ENCODE data around the gene APOA4.

The APOA4 gene

DNA sequence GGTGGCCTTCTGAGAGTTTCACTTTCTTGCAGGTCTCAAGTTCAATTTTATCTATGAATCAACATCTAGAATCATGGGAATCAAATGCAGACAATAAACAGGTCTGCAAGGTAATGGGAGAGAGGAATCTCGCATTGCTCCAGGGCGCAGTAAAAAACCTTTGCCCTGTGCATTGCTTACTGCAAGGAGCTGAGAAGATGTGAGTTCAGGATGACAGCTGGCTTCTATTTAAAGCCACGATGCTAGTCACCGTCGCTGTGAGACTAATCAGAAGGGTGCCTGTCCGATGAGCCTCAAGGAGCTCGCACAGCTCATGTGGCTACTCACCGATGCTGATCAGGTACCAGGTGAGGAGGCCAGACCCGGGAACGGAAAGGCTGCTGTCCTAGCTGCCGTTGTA lies 44.5 kb upstream of the APOA4 start:
- POLR2A ChIA-PET: interaction anchor here (0.6 kb wide), 1 partner anchor 429 kb away, joined by 5 read pairs; no protein-coding TSS in a partner anchor
- Histone ChIP-seq H3K9me3 (ENCODE audit: control insufficient read depth, insufficient read depth, low read depth, low read length) (no peaks in the 10 kb centered on the region), H3K4me1 (ENCODE audit: control insufficient read depth, insufficient read depth, low read length) (no peaks in the 10 kb centered on the region), H3K4me3 (ENCODE audit: low read depth, low read length) (no peak overlapping the region), H3K27ac (ENCODE audit: extremely low read depth, low read depth, low read length) (no peak overlapping the region), H3K36me3 (ENCODE audit: control insufficient read depth in 2 of 2, insufficient read depth in 1 of 2, low read length in 2 of 2) (peaks cover 0 to 95% of the 10 kb centered on the region in 2 experiments; a peak in 2 of 3 replicates)
- TF ChIP-seq ZNF530 (tag by site-specific recombination; IDR thresholded peaks at IDR 0.05; ENCODE audit: low read depth) (no peak), KLF9 (tag by site-specific recombination; IDR thresholded peaks at IDR 0.05; ENCODE audit: low read depth) (no peak), ZBTB7A (tag by site-specific recombination; IDR thresholded peaks at IDR 0.05; ENCODE audit: low read depth) (no peak), BCL11B (tag by site-specific recombination; IDR thresholded peaks at IDR 0.05; ENCODE audit: low read depth) (no peak), ZFP41 (tag by site-specific recombination; IDR thresholded peaks at IDR 0.05; ENCODE audit: borderline replicate concordance) (no peak), ZNF266 (tag by site-specific recombination; IDR thresholded peaks at IDR 0.05; ENCODE audit: low read depth) (no peak), ZNF747 (tag by site-specific recombination; IDR thresholded peaks at IDR 0.05) (no peak), ZNF23 (tag by site-specific recombination; IDR thresholded peaks at IDR 0.05; ENCODE audit: borderline replicate concordance) (no peak), ZNF548 (tag by site-specific recombination; IDR thresholded peaks at IDR 0.05) (no peak), ZNF624 (tag by site-specific recombination; IDR thresholded peaks at IDR 0.05) (no peak), SP7 (tag by site-specific recombination; IDR thresholded peaks at IDR 0.05) (no peak), GLIS2 (tag by site-specific recombination; IDR thresholded peaks at IDR 0.05) (no peak), ZNF132 (tag by site-specific recombination; IDR thresholded peaks at IDR 0.05; ENCODE audit: borderline replicate concordance) (no peak), ZNF114 (tag by site-specific recombination; IDR thresholded peaks at IDR 0.05) (no peak), ZNF221 (tag by site-specific recombination; IDR thresholded peaks at IDR 0.05; ENCODE audit: borderline replicate concordance) (no peak), ZNF175 (tag by site-specific recombination; IDR thresholded peaks at IDR 0.05) (no peak)
- TF ChIP-seq, protein P1, sequence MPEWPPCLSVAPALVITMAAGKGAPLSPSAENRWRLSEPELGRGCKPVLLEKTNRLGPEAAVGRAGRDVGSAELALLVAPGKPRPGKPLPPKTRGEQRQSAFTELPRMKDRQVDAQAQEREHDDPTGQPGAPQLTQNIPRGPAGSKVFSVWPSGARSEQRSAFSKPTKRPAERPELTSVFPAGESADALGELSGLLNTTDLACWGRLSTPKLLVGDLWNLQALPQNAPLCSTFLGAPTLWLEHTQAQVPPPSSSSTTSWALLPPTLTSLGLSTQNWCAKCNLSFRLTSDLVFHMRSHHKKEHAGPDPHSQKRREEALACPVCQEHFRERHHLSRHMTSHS (tag by site-specific recombination; IDR thresholded peaks at IDR 0.05): no peak
- TF ChIP-seq, protein P2, sequence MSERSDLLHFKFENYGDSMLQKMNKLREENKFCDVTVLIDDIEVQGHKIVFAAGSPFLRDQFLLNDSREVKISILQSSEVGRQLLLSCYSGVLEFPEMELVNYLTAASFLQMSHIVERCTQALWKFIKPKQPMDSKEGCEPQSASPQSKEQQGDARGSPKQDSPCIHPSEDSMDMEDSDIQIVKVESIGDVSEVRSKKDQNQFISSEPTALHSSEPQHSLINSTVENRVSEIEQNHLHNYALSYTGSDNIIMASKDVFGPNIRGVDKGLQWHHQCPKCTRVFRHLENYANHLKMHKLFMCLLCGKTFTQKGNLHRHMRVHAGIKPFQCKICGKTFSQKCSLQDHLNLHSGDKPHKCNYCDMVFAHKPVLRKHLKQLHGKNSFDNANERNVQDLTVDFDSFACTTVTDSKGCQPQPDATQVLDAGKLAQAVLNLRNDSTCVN (tag by site-specific recombination; optimal IDR thresholded peaks at IDR 0.05): no peak
- TF ChIP-seq, protein P3, sequence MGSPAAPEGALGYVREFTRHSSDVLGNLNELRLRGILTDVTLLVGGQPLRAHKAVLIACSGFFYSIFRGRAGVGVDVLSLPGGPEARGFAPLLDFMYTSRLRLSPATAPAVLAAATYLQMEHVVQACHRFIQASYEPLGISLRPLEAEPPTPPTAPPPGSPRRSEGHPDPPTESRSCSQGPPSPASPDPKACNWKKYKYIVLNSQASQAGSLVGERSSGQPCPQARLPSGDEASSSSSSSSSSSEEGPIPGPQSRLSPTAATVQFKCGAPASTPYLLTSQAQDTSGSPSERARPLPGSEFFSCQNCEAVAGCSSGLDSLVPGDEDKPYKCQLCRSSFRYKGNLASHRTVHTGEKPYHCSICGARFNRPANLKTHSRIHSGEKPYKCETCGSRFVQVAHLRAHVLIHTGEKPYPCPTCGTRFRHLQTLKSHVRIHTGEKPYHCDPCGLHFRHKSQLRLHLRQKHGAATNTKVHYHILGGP (tag by site-specific recombination; IDR thresholded peaks at IDR 0.05): no peak
- CTCF ChIA-PET: no interaction called here

DNA sequence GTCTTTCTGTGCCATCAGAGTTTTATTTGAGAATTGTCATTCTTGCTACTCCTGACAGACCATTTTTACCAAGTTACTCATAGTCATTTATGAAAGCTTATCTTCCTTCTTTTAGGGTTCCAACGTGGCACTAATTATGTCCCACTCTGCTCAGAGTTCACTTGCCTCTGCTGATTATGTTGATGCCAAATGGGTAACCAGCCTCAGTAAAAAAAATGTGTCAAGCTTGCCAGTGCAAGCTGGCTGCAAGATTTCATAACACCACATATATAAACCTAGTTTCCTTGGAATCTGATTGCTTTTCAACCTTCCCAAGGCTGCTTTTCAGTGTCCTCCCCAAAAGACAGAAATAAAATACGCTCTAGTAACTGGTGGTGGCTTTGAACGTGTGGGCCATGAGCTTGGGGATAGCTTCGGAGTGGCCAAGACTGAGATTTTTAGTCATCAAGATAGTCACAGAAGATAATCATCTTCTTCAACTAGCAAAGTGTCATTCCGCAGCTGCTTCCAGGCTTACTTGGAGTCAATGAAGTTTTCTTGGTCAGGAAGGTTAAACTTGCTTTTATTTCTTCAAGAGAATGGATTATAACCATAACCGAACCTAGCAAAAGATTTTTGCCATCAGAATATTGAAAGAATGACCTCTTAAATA lies 43.8 kb upstream of the APOA4 start:
- no peak overlapping the region for H3K27ac ChIP-seq (ENCODE audit: extremely low read depth, low read depth, low read length)
- peaks cover 0 to 97% of the 10 kb centered on the region in 2 experiments; a peak in 2 of 3 replicates for H3K36me3 ChIP-seq (ENCODE audit: control insufficient read depth in 2 of 2, insufficient read depth in 1 of 2, low read length in 2 of 2)
- no peak overlapping the region for H3K4me3 ChIP-seq (ENCODE audit: low read depth, low read length)
- H3K4me1 ChIP-seq (ENCODE audit: control insufficient read depth, insufficient read depth, low read length): no peaks in the 10 kb centered on the region
- H3K9me3 ChIP-seq (ENCODE audit: control insufficient read depth, insufficient read depth, low read depth, low read length): no peaks in the 10 kb centered on the region
- ChIA-PET CTCF (no interaction called here), POLR2A (interaction anchor here (0.6 kb wide), 1 partner anchor 429 kb away, joined by 5 read pairs; no protein-coding TSS in a partner anchor)
- TF ChIP-seq ZSCAN30 (tag by site-specific recombination; IDR thresholded peaks at IDR 0.05) (no peak), INSM2 (tag by site-specific recombination; IDR thresholded peaks at IDR 0.05) (no peak), ZSCAN4 (tag by site-specific recombination; IDR thresholded peaks at IDR 0.05) (no peak), WT1 (tag by site-specific recombination; IDR thresholded peaks at IDR 0.05) (no peak), GLIS2 (tag by site-specific recombination; IDR thresholded peaks at IDR 0.05) (no peak), ZSCAN16 (tag by site-specific recombination; IDR thresholded peaks at IDR 0.05) (no peak), ZNF16 (tag by site-specific recombination; IDR thresholded peaks at IDR 0.05; ENCODE audit: low read depth) (no peak), ZBTB7A (tag by site-specific recombination; IDR thresholded peaks at IDR 0.05; ENCODE audit: low read depth) (no peak), ZNF202 (tag by site-specific recombination; IDR thresholded peaks at IDR 0.05; ENCODE audit: borderline replicate concordance) (no peak), ZBTB20 (tag by site-specific recombination; IDR thresholded peaks at IDR 0.05) (no peak), RBAK (tag by site-specific recombination; IDR thresholded peaks at IDR 0.05) (no peak), ZNF404 (tag by site-specific recombination; IDR thresholded peaks at IDR 0.05) (no peak)
